GM18508 (cell line): ENCODE data around the gene ZNF667.

Experiments
- ATAC-seq: cut with Tn5 transposase; IDR thresholded peaks from one replicate; pipeline ENCODE4 v1.9.1; 2021; ENCODE audit warnings: moderate number of reproducible peaks; ENCODE audit not compliant: insufficient read depth, unreplicated experiment

ZNF667 gene

GRCh38 chr19:56393119-56394012, 83.8 kb downstream of the ZNF667 start, which contains the start of gene ZNF582:
ZNF582 (minus strand) TSS chr19:56393534; CDS start chr19:56391752, 1,782 bp downstream.
- peak; percentile 73 for ATAC-seq
